ENCODE results near the gene OR10R2. TPM values are rescaled to one million over a fixed set of nuclear protein-coding genes. Genes with fewer than 3 reads are reported as not detected.

Gene OR10R2, protein sequence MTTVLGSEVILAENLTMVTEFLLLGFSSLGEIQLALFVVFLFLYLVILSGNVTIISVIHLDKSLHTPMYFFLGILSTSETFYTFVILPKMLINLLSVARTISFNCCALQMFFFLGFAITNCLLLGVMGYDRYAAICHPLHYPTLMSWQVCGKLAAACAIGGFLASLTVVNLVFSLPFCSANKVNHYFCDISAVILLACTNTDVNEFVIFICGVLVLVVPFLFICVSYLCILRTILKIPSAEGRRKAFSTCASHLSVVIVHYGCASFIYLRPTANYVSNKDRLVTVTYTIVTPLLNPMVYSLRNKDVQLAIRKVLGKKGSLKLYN
- total RNA-seq = not detected in 2 replicates

GRCh38 chr1:158471920-158472319, at the start of gene OR10R2:
OR10R2 (plus strand) TSS chr1:158472220; CDS start chr1:158472326, 106 bp downstream.

DNA sequence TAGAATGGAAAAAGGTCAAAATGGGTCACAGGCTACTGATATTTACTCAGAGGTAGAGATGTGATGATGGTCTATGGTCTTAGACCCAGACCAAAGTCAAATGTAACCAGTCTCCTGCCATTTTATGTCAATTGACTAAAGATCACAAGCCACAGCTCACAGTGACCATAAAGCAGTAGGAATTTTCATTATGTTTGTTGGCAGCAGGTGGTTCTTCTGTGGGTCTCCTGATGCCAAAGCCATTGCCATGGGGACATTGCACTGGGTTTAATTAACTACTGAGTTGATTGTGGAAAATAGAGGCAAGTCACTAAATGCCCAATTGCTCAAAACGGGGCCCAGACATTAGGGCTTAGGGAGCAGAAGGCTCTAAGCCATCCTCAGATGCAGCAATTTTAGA, 45.9 kb upstream of the OR10R2 start, which contains the start of gene OR10K2:
Gene OR10K2, minus strand, starts transcription at position 101 of the 400 bp plus-strand sequence. CDS start 5,371 bp downstream, outside the sequence.

DNA sequence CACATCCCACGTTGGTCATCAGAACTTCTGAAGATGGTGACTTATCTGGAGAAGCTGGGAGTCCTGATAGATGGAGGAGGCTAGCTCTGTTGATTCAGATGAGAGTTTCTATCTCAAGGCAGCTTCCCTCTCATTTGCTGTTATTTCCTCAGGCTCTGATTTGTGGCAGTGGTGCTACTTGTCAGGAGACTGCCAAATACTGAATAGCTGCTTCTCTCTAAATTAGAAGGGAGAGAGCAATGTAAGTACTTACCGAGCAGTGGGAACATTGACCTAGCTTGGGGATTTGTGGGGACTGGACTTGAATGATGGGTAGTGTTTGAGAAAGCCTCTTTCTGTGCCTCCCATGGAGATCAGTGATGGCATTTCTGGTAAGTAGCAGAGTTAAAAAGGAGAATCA, 10.5 kb upstream of the OR10R2 start, which contains the start of gene OR10K1:
Gene OR10K1, plus strand, starts transcription at position 301 of the 400 bp plus-strand sequence. CDS start 3,728 bp downstream, outside the sequence.

Other genes starting within 250 kb of the OR10R2 start
- not detected in 2 replicates for gene CD1A, start 217.8 kb upstream of the OR10R2 start, total RNA-seq
- gene CD1C, start 182.3 kb upstream of the OR10R2 start, total RNA-seq = not detected in 2 replicates
- gene CD1B, start 140.7 kb upstream of the OR10R2 start, total RNA-seq = not detected in 2 replicates
- not detected in 2 replicates for gene CD1E, start 118.3 kb upstream of the OR10R2 start, total RNA-seq
- gene OR10T2, start 72.8 kb upstream of the OR10R2 start, total RNA-seq = not detected in 2 replicates
- not detected in 2 replicates for gene OR10K2, start 46.0 kb upstream of the OR10R2 start, total RNA-seq
- gene OR10K1, start 10.4 kb upstream of the OR10R2 start, total RNA-seq = not detected in 2 replicates
- not detected in 2 replicates for gene OR6Y1, start 82.2 kb downstream of the OR10R2 start, total RNA-seq
- not detected in 2 replicates for gene OR6P1, start 98.4 kb downstream of the OR10R2 start, total RNA-seq
- not detected in 2 replicates for gene OR10X1, start 107.7 kb downstream of the OR10R2 start, total RNA-seq
- gene OR10Z1, start 133.0 kb downstream of the OR10R2 start, total RNA-seq = not detected in 2 replicates
- gene SPTA1, start 214.5 kb downstream of the OR10R2 start, total RNA-seq = 1.7 TPM in 2 replicates
- gene OR6K2, start 228.4 kb downstream of the OR10R2 start, total RNA-seq = not detected in 2 replicates
- gene OR6K3, start 248.5 kb downstream of the OR10R2 start, total RNA-seq = not detected in 2 replicates

Data from dermis lymphatic vessel endothelial cell (primary cell).